Epidermal melanocyte (primary cell): ENCODE measurements around the gene SHTN1.

Experiments
- DNase-seq: peaks from one replicate; pipeline ENCODE4 v3.0.0; 2011; ENCODE audit warnings: low spot score; ENCODE audit not compliant: insufficient read length

The SHTN1 gene

DNA sequence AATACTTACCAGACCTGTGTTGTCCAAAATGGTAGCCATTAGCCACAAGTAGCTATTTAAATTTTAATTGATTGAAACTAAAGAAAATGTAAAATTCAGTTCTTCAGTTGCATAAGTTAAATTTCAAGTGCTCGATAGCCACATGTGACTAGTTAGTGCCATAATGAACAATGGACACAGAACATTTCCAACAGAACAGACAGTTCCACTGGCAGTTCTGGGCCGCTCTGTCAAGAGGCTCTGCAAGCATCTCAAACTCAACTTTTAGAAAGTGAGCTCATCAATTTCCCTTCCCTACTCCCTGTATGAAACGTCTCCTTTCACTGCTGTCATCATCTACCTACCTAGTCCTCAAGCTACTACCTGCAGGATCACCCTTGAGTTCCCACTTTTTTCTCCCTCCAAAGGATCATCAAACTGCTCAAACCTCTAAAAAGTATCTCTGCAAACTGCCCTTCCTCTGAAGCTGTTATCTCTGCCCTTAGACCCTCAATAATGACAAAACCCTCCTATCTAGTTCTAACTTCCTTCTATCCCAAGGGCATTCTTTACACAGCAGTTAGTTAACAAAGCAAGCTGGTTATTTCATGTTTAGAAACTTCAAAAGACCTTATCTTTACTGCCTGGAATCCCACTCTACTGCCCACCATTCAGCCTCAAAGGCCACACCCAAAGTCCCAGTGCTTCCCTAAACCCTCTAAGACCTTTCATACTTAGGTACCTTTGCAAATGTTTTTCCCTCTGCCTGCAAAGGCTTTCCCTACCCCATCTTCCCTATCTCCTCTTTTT is 20.6 kb downstream of the SHTN1 start:
- no peak for DNase-seq

DNA sequence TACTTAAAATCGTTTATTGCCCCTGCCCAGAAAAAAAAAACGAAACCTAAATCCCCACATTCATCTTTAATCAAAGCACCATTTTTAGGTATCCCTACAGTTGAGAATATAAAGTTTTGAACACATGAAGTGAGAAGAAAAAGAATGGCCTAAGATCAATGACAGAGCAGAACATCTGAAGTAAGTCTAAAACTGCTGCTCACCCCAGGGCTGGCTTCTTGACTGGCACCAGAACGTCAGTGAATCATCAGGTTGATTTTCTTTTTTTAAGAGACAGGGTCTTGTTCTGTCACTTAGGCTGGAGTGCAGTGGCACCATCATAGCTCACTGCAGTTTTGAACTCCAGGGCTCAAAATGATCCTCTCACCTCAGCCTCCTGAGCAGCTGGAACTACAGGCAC is 24.9 kb downstream of the SHTN1 start:
- no peak for DNase-seq

DNA sequence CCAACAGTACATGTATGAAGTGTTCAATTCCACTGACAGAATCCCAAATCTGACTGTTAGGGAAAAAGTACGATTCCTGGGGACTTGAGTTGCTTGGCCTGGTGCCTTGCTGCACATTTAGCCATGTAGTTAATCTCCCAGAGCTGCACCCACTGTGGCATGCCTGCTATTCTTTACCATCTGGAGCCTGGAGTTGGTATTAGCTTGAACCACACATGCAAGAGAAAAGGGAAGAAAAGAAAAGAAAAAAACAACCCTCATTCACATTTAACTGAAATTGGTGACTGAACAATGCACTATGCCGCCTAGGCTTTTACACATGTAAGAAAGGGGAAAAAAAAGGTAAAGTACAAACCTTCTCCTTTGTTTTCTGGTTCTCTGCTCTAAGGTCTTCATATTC is 26.1 kb downstream of the SHTN1 start:
- DNase-seq, result no peak

GRCh38 chr10:116974456-116975005 is 30.5 kb downstream of the SHTN1 start:
- no peak for DNase-seq

- no peak for DNase-seq
Measured at GRCh38 chr10:116973946-116974455, 31.0 kb downstream of the SHTN1 start.

GRCh38 chr10:116973371-116973905 is 31.5 kb downstream of the SHTN1 start:
- no peak for DNase-seq

- no peak for DNase-seq
Measured at GRCh38 chr10:116972131-116972530, 32.9 kb downstream of the SHTN1 start.

- DNase-seq, result no peak
Measured at GRCh38 chr10:116970050-116970449, 34.9 kb downstream of the SHTN1 start.

DNA sequence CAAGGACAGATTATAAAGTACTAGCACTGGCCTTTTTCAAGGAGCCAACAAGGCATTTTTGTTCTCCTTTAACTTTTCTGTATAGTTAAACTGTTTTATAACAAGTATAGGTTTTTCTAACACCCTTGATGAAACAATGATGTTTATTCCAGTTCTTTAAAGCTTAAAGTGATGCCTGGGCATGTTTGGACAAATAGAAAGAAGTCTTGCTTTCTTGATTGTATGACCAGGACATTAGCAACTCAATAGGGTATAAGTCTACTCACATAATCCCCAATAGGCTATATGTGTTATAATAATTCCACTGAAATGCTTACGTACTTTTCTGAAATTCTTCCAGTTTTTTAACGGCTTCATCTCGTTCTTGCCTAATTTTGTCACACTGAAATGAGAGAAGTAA is 36.7 kb downstream of the SHTN1 start:
- no peak for DNase-seq

- DNase-seq, result peak; percentile 42
Measured at GRCh38 chr10:116961406-116962251, 43.4 kb downstream of the SHTN1 start.

DNA sequence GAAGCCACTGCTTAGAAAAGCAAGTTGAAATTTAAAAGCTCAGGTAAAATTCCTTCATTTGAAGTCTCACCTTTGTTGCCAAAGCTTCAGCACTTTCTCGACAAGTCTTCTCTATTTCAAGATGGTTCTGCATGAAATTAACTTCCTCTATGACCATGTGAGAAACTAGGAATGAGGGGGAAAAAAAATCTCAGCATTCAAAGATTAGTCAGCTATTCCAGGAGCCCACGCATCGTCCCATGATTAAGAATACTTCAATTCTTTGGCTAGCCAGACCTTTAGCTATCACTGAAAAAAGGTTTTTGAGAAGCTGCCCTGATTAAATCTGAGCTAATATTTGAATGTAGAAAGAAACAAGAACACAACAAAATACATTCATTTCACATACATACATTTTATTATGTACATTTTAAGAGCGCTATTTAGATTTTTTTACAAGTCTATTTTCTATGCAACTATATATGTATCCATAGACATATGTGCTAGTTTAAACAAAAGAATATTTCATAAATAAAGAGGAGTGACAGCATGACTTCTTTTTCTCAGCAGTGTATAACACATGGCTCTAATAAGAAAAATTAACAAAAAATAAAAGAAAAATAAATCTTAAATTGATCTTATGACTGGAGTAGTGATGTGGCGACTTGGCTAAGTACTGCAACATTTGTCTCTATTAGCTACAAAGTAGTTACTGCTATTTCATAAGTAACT is 44.8 kb downstream of the SHTN1 start:
- no peak for DNase-seq

DNA sequence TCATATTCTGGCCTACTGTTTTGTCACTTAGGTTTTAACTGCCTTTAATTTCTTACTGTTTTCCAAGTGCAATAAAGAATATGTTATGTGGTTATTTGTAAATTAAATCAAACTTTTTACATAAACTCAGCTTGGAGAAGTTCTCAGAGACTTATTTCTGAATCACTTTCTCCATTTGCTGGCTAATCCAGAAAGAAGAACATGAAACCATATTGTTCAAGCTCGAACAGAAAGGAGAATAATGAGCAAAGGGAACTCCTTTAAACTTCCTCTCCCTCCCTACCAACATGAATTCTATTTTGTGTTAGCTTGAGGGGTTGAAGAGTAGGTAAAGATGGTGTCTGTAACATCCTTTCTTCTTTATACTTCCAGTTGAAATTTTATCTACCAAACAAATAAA is 52.3 kb downstream of the SHTN1 start:
- DNase-seq, result no peak

DNA sequence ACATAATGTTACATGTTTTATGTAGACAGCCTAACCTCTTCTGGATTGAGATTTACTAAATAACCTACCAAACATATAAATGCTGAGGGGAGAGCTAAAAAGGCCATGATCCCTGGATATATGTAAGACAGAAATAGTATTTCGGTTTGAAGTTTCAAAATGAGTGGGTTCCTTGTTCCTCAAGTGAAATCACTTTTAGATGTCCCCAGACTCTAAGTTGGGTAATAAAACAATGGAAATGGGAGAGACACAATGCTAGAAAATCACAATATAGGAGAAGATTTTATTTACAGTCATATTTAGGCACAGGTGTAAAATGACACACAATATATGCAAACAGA is 56.5 kb downstream of the SHTN1 start:
- no peak for DNase-seq

- DNase-seq, result no peak
Measured at GRCh38 chr10:116947841-116948529, 57.0 kb downstream of the SHTN1 start.

DNA sequence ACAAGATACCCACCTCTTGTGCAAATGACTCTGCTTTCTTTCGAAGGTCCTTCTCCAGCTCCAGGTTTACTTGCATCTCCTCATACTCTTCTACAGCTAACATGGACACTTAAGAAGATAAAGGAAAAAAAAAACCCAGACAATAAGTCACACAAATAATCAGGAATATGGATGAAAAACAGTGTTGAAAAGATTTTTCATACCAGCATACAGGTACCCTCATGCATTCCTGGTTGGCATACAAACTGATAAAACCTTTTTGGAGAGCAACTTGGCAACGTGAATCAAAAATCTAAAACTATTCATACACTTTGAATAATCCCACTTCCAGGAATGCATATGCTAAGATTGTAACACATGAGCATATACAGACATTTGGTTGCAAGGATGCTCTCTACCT is 60.1 kb downstream of the SHTN1 start:
- no peak for DNase-seq

DNA sequence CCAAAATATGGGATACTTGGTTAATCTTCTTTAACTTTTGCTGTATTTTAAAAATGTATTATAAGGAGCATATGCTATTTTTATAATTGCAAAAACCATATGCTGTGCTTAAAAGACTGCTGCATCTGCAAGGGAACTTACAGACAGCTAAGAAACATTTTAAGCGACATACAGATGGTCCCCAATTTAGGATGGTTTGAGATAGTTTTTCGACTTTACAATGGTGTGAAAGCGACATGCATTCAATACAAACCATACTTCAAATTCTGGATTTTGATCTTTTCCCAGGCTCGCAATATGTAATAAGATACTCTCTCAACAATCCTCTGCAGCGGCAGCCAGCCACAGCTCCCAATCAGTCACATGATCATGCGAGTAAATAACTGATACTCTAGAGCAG is 73.2 kb downstream of the SHTN1 start:
- DNase-seq, result no peak

GRCh38 chr10:116926426-116926825 is 78.6 kb downstream of the SHTN1 start:
- DNase-seq, result no peak

DNA sequence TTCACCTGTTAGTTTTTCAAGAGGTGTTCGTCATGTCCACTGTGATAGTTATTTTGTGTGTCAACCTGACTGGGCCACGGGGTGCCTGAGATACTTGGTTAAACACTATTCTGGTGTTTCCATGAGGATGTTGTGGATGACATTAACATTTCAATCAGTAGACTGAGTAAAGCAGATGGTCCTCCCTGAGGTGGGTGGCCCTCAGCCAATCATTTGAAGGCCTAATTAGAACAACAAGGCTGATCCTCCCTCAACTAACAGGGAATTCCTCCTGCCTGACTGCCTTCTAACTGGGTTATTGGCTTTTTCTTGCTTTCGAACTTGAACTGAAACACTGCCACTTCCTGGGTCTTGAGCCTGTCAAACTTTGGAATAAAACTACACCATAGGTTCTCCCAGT is 79.9 kb downstream of the SHTN1 start:
- no peak for DNase-seq

DNA sequence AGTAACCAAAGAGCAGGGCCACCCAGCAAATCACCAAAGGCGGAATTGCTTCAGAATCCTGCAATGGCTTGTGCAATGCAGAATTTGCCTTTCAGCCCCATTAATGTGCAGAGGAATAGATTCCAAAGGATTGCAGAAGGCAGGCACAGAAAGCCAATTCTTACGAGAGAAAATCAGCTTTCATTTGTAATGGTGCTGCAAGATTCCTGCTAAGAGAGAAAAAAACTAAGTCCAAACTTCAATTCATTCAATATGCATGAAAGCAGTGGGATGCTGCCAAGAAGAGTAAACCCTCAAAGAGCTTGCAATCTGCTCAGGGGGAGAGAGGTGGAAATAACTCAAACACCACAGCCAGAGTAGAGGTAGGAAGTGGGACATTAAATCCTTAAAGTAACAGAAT is 85.3 kb downstream of the SHTN1 start:
- DNase-seq, result no peak

- DNase-seq, result no peak
Measured at GRCh38 chr10:116919164-116919563, 85.8 kb downstream of the SHTN1 start.

- DNase-seq, result no peak
Measured at GRCh38 chr10:116918583-116918982, 86.4 kb downstream of the SHTN1 start.
